GM18858 (cell line): ENCODE results near the gene SCRN1.
"Not testable (repeated sequence)": the region's sequence is repeated elsewhere in the genome, so short reads cannot be mapped to it uniquely, and the experiment has no call there.

Experiments used
- ATAC-seq: cut with Tn5 transposase; IDR thresholded peaks from one replicate; pipeline ENCODE4 v1.9.1; 2021; ENCODE audit not compliant: unreplicated experiment

The SCRN1 gene

GRCh38 chr7:29970158-29970557 is 19.4 kb downstream of the SCRN1 start:
- no peak for ATAC-seq

- no peak for ATAC-seq
Measured at GRCh38 chr7:29969738-29970137, 19.9 kb downstream of the SCRN1 start.

- no peak for ATAC-seq
Measured at GRCh38 chr7:29968683-29969395, 20.8 kb downstream of the SCRN1 start.

- ATAC-seq: no peak
Measured at GRCh38 chr7:29965030-29965429, 24.6 kb downstream of the SCRN1 start.

GRCh38 chr7:29962035-29962434 is 27.6 kb downstream of the SCRN1 start:
- ATAC-seq: no peak

GRCh38 chr7:29961611-29962010 is 28.0 kb downstream of the SCRN1 start:
- ATAC-seq: not testable (repeated sequence)

- ATAC-seq: no peak
Measured at GRCh38 chr7:29958667-29959358, 30.8 kb downstream of the SCRN1 start.

- no peak for ATAC-seq
Measured at GRCh38 chr7:29957521-29958310, 31.9 kb downstream of the SCRN1 start.

- ATAC-seq: no peak
Measured at GRCh38 chr7:29956487-29956836, 33.1 kb downstream of the SCRN1 start.

- ATAC-seq: peak; percentile 44
Measured at GRCh38 chr7:29955799-29956486, 33.7 kb downstream of the SCRN1 start.

- ATAC-seq: no peak
Measured at GRCh38 chr7:29955075-29955792, 34.4 kb downstream of the SCRN1 start.

- no peak for ATAC-seq
Measured at GRCh38 chr7:29953726-29954347, 35.8 kb downstream of the SCRN1 start.

- ATAC-seq: no peak
Measured at GRCh38 chr7:29951206-29951605, 38.4 kb downstream of the SCRN1 start.

GRCh38 chr7:29950480-29950879 is 39.1 kb downstream of the SCRN1 start:
- no peak for ATAC-seq

- ATAC-seq: no peak
Measured at GRCh38 chr7:29948587-29948986, 41.0 kb downstream of the SCRN1 start.

GRCh38 chr7:29946428-29947186 is 43.0 kb downstream of the SCRN1 start:
- no peak for ATAC-seq

GRCh38 chr7:29945259-29945809 is 44.3 kb downstream of the SCRN1 start:
- no peak for ATAC-seq

- ATAC-seq: no peak
Measured at GRCh38 chr7:29940199-29940598, 49.4 kb downstream of the SCRN1 start.

GRCh38 chr7:29937132-29937531 is 52.5 kb downstream of the SCRN1 start:
- no peak for ATAC-seq
